ENCODE results near the gene SMIM11.
"Not testable (repeated sequence)": the region's sequence is repeated elsewhere in the genome, so short reads cannot be mapped to it uniquely, and the experiment has no call there.

The SMIM11 gene, protein sequence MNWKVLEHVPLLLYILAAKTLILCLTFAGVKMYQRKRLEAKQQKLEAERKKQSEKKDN

DNA sequence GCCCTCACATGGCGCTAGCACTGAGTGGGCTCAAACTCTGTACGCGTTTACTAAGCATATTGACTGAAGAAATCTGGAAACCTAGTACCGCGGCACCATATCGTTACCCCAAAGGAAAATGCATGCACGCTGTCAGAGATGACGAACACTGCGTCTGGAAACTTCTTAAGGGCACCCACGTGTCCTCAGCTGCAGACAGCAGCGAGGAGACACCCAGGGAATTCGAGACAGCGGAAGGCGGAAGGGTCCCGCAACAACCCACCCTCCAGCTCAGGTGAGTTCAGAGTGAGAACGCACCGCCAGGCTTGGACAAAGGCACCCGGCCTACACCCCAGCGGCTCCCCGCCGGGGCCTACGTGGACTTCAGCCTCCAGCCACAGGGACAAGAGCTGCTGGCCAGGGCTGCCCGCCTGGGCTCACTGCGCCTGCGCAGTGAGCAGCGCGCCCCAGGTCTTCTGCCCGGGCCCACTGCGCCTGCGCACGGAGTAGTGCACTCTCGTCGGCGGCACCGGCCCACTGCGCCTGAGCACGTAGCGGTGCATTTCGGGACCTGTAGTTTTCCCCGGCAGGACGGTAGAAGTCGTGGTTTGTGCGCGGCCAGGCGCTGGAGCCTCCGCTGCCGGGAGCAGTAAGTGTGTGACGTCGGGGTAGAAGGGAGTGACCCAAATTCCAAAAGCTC, at the start of gene SMIM11:
Gene SMIM11, plus strand, starts transcription at position 568 of the 679 bp plus-strand sequence. CDS start 3,998 bp downstream, outside the sequence.
- DNase-seq (ENCODE audit: low read depth) = not testable (repeated sequence)

DNA sequence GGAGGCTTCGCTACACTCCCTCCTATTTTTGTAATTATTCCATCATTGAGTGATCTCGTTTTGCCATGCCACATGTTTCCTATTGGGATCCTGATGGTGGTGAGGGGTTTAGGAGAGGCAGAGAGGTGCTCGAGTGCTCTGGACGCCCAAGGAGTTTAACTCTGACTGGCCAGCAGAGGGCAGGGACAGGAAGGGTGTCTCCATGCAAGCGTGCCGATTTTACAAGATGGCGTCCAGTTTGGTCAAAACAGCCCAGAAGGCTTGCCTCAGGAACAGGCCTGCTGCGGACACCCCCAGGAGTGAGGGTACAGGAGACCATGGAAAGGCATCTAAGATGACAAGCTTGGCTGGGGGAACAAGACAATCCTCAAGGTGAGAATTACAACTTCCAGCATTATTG, 45.3 kb upstream of the SMIM11 start:
- no peak for DNase-seq (ENCODE audit: low read depth)

DNA sequence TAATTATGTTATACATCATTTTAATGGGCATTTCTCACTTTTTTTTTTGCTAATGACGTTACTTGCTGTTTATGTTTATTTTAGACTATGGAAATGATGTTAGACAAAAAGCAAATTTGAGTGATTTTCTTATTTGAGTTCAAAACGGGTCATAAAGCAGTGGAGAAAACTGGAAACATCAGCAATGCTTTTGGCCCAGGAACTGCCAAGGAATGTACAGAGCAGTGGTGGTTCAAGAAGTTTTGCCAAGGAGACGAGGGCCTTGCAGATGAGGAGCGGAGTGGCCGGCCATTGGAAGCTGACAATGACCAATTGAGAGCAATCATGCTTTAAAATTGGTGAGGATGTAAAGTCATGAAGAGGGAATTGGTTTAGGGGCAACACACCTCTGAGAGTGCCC, 43.6 kb upstream of the SMIM11 start:
- no peak for DNase-seq (ENCODE audit: low read depth)

- DNase-seq (ENCODE audit: low read depth) = no peak
Measured at GRCh38 chr21:34332347-34332746, 43.0 kb upstream of the SMIM11 start.

GRCh38 chr21:34333121-34333739, 42.1 kb upstream of the SMIM11 start:
- DNase-seq (ENCODE audit: low read depth) = no peak

DNA sequence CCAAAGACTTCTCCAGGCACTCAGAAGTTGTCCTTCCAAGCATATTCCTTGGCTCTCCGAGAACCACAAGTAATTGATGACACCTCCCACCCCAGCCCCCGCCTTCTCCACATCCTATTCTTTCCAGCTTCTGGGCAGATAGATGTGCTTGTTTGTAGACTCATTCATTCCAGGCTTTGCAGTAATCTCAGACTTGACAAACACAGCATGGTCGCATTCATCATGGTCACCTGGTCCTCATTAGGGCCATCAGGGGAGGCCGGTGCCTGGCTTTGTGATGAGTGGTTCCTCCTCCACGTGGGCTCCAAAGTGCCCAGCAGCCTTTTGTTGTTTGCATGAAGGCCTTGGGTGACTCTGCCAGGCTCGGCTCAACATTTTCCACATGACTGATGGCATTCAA, 40.0 kb upstream of the SMIM11 start:
- DNase-seq (ENCODE audit: low read depth) = no peak

DNA sequence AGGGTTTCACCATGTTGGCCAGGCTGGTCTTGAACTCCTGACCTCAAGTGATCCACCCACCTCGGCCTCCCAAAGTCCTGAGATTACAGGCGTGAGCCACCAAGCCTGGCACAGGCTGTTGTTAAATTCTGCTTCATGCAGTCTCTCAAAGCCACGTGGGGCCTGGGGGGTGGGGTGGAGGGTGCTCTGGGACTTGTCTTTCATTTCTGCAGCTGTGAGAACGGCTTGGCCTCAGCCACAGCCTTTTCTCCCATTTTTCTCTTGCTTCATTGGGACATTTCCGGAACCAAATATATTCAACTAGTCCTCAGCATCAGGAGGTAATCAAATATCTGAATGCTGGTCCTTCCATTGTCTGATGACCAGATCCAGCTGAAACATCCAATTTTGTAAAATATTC, 39.1 kb upstream of the SMIM11 start:
- no peak for DNase-seq (ENCODE audit: low read depth)

DNA sequence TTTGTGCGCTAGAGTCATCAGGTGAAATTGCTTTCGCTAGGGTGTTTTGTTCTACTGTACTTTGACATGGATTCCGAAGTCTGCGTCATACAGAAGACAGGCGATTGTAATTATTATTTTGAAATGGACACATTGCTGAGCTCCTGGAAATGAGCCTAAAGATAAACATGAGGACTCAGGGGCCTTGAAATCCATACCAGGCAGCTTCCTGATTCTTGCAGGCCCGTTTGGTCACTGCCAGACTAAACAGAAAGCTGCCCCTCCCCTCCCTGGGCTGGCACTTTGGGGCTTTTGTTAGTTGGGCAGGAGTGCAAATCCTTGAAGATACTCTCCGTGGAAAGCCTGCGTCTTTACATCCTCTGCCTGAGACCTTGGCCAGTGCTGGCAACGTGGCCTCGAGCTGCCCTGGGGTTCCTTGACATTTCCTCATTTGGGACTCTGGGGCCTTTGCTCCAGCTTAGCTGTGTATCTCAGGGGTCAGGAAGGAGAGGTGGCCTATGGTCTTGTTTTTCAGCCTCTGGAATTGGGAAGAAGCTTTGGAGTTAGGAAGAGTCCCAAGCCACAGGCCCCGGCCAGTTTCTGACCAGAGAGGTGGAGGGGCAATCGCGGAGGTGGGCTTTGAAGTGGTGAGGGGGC, 38.4 kb upstream of the SMIM11 start:
- DNase-seq (ENCODE audit: low read depth) = no peak

- DNase-seq (ENCODE audit: low read depth) = no peak
Measured at GRCh38 chr21:34337741-34338140, 37.6 kb upstream of the SMIM11 start.

DNA sequence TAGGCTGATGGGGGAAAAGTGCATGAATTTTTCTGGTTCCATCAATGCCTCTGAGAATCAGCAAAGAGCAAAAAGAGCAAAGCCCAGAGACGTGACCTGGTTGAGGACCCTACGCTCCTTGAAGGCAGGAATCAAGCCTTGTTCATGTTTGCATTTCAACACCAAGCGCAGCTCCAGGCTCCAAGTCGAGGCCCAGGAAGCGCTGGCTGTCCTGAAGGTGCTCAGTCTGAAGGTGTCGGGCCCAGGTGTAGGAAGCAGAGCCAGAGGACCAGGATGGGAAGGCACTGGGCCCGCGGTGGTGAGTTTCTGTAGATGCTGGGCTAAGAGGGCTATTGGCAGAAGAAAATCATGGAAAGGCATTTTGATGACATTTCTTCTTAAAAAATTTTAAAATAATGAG, 37.1 kb upstream of the SMIM11 start:
- DNase-seq (ENCODE audit: low read depth) = no peak

DNA sequence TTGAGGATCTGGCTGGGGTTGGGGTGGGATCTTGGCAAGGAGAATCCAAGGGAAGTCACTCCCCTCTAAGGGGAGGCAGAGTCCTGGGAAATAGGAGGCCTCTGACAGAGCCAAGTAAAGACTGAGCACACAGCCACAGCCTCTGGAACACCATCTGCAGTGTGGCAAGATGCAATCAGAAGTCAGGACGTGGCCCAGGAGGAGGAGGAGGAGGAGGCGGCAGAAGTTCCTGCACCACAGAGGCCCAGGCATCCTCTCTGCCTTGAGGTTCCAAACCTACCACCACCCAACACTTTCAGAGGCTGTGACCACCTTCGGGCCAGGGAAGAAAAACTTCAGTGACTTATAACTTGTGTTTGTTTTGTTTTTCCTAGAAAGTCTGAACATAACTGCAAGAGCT, 35.2 kb upstream of the SMIM11 start:
- DNase-seq (ENCODE audit: low read depth) = no peak

DNA sequence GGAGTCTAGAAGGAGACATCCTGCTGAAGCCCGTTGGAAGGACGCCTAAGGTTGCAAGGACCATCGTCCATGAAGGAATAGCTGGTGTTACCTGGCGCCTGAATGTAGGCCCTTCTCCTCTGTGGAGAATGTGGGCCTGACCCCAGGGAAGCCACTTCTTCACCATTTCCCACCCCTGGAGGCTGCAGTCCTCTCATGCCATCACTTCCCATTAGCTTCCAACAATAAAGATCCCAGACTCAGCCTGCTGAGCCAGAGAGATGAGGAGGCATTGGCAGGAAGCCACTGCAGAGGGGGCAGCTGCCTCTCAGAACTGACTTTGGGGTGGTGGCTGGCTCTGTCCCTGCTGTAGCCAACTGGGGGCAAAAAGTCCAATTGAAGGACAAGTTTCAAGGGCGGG, 32.8 kb upstream of the SMIM11 start:
- no peak for DNase-seq (ENCODE audit: low read depth)

- no peak for DNase-seq (ENCODE audit: low read depth)
Measured at GRCh38 chr21:34343347-34343746, 32.0 kb upstream of the SMIM11 start.

DNA sequence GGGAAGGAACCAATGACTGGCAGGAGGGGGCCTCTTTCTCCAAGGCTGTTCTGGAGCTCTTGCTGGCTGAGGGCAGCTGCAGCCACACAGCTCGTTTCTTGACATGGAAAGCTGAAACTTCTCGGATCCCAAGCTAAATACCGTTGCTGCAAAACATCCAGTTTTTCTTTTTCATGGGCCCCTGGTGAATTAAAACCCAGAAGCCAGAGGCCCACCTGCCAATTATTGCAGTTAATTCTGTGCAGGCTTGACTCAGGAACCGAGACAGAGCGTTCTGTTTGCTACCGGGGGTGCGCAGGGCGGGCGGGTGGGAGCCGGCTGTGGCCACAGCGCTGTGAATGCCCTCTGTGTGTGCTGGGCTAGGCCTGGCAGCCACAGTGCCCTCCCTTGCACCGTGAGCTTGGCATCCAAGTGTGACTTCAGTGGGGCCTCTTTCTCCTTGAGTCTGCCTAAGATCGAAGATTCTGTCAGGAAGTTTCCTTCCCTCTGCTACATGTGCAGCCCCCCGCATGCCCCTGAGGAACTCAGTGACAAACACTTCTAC, 31.4 kb upstream of the SMIM11 start:
- no peak for DNase-seq (ENCODE audit: low read depth)

DNA sequence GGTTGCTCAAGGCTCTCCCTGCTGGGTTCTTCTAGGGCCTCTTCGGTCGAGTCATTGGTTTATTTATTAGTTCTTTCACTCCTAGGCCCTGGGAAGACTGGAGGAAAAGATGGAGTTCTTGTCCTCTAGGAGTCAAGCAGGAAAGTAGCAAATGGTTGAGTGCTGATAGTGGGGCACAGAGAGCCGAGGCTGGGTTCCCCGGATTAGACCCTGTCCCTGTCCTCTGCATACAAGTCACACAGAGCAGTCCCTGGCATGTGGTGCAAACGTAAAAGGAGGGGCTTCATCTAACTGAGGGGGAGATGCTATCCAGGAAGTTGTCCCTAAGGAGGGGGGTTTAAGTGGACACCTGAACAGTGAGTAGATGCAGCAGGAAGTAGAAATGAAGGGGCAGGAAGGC, 30.7 kb upstream of the SMIM11 start:
- DNase-seq (ENCODE audit: low read depth) = no peak

- DNase-seq (ENCODE audit: low read depth) = no peak
Measured at GRCh38 chr21:34345091-34345871, 30.0 kb upstream of the SMIM11 start.

- no peak for DNase-seq (ENCODE audit: low read depth)
Measured at GRCh38 chr21:34345892-34346291, 29.4 kb upstream of the SMIM11 start.

DNA sequence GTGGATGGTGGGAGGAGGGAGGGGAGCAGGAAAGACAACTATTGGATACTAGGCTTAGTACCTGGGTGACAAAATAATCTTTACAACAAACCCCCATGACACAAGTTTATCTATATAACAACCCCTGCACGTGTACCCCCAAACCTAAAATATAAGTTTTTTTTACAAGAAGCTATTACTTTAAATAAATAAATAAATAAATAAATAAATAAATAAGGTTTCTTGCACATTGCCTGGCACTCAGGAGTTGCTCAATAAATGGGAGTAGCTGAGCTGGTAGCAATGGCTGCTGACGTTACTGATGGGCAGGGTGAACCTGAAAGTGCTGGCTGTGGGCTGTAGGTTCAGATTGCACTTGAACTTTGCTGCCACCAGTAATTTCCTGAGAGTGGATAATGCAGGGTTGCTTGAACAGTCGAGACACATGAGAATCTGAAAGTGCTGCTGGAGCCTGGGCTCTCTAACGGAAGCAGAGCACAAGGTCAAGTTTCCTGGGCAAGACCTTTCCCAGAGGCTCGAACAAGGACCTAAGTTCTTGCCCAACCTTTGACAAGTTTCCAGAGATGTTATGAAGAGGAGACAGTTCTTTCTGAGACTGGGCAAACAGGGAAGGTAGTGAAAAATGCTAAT, 26.3 kb upstream of the SMIM11 start:
- DNase-seq (ENCODE audit: low read depth) = no peak

DNA sequence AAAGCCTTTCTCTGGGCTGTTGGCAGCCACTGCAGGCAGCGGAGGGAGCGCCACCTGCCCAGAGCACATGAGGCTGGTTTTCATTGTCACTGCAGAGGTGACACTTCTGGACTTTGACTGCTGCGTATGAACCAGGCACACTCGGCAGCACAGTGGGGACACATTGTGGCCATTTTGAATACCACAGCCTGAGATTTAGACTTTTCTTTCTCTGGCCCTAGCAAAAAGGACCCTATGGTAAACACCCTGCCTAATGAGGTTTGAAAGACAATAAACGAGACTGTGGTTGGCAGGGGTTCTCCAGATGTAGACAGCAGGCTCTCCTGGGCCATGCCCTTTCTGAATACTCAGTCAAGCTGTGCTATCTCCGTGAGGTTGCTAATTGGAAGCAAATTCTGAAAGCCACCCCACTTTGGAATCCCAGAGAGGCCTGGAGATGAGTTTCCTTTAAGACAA, 23.5 kb upstream of the SMIM11 start:
- DNase-seq (ENCODE audit: low read depth) = no peak

- DNase-seq (ENCODE audit: low read depth) = no peak
Measured at GRCh38 chr21:34352556-34352955, 22.8 kb upstream of the SMIM11 start.

DNA sequence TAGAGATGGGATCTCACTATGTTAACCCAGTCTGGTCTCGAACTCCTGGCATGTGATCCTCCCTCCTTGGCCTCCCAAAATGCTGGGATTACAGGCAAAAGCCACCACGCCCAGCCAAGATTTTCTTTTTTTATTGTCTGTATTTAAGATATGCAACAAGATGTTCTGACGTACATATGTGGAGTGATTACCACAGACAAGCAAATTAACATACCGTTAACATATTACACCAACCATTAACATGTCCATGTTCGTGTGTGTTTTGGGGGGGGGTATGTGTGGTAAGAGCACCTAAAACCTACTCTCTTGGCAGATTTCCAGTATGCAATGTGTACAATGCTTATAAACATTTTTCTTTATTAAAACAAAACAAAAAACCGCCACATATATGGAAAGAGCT, 22.1 kb upstream of the SMIM11 start:
- DNase-seq (ENCODE audit: low read depth) = no peak

DNA sequence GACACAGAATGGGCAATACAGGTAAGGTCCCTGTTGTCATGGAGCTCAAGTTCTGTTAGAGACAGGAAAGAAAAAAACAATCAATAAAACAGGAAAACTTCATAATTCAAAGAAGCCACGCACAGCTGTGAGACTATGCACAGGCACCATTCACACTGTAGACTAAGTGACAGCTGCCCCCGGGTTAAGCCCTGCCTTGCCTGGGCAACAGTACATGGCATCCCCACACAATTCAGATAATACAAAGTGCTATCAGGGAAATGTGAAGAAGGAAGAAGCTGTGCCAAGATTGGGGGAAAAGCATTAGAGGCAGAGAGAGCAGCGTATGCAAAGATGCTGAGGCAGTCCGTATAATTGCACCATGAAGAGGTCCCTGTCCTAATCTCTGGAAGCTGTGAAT, 20.5 kb upstream of the SMIM11 start:
- DNase-seq (ENCODE audit: low read depth) = no peak

All from activated T-helper 9 cell treated with anti-CD3 and anti-CD28 coated beads, Interleukin-2, amount 50 U/mL, for 16 hours (primary cell).